ENCODE measurements around the gene KRT15.

GRCh38 chr17:41522301-41523224 is 3.9 kb upstream of the KRT15 start:
- TF ChIP-seq CTCF (IDR thresholded peaks at IDR 0.05), result no peak
- no peak for TF ChIP-seq POLR2A (IDR thresholded peaks at IDR 0.05)
- TF ChIP-seq POLR2AphosphoS5 (IDR thresholded peaks at IDR 0.05), result no peak
